A549 (cell line): ENCODE results near the gene NID1.

ENCODE experiments used
- CEBPB ChIP-seq, 2 experiments: fragments of >200 bp in 1 of 2; sonication (Bioruptor Twin) in 1 of 2; formaldehyde crosslinking in 1 of 2; IDR thresholded peaks; 2 replicates each; pipeline ENCODE4 v1.6.1; 2012 to 2016
- CHD2 ChIP-seq: fragments of 150-350 bp; IDR thresholded peaks from 2 replicates; pipeline ENCODE4 v1.6.1; 2014; ENCODE audit warnings: low read length; ENCODE audit not compliant: partially characterized antibody
- CTCF ChIP-seq: fragments of >200 bp; sonication (Bioruptor Twin); formaldehyde crosslinking; IDR thresholded peaks from 3 replicates; pipeline ENCODE4 v1.5.1; 2016
- ESRRA ChIP-seq: fragments of 150-350 bp; IDR thresholded peaks from 2 replicates; pipeline ENCODE4 v1.6.1; 2014; ENCODE audit warnings: mild to moderate bottlenecking, low read length, borderline replicate concordance
- FOSL2 ChIP-seq, 2 experiments: fragments of 450-650 bp in 1 of 2; fragments of >200 bp in 1 of 2; sonication (Bioruptor Twin) in 1 of 2; formaldehyde crosslinking; IDR thresholded peaks; 2 replicates each; pipeline versions ENCODE4 v1.5.0 to v1.6.1; 2016 to 2020; ENCODE audit warnings: mild to moderate bottlenecking in 1 of 2, moderate library complexity in 1 of 2
- HOXA7 ChIP-seq: fragments of 250-450 bp; sonication (Bioruptor Pico); IDR thresholded peaks from 2 replicates; pipeline ENCODE4 v1.5.0; 2020; ENCODE audit warnings: mild to moderate bottlenecking, moderate library complexity
- JUN ChIP-seq, 2 experiments: fragments of >200 bp; sonication (Bioruptor Twin); formaldehyde crosslinking; IDR thresholded peaks; 2 replicates in 1 of 2; 3 replicates in 1 of 2; pipeline ENCODE4 v1.6.1; 2016 to 2017
- KDM5A ChIP-seq: fragments of 200-600 bp; sonication (generic); IDR thresholded peaks from 2 replicates; pipeline ENCODE4 v1.6.1; 2016; ENCODE audit warnings: antibody characterized with exemption, mild to moderate bottlenecking
- MYC ChIP-seq: IDR thresholded peaks from 2 replicates; pipeline ENCODE4 v1.6.1; 2012; ENCODE audit warnings: mild to moderate bottlenecking, inconsistent platforms, low read length, improper control_type of control experiment, borderline replicate concordance
- PBX3 ChIP-seq: IDR thresholded peaks from 2 replicates; pipeline ENCODE4 v1.6.1; 2012
- POLR2A ChIP-seq: IDR thresholded peaks from 2 replicates; pipeline ENCODE4 v1.6.1; 2012; ENCODE audit warnings: mild to moderate bottlenecking, low read length
- SMC3 ChIP-seq: fragments of >200 bp; sonication (Bioruptor Twin); formaldehyde crosslinking; IDR thresholded peaks from 3 replicates; pipeline ENCODE4 v1.6.1; 2018; ENCODE audit warnings: inconsistent platforms

GRCh38 chr1:236070753-236071152 is 5.9 kb upstream of the NID1 start:
- TF ChIP-seq CTCF (no peak), SMC3 (no peak), KDM5A (no peak), CEBPB (IDR thresholded peaks at IDR 0.05) (no peak), ESRRA (no peak), JUN (IDR thresholded peaks at IDR 0.05) (no peak), FOSL2 (IDR thresholded peaks at IDR 0.05) (no peak), FOSL2 (CRISPR knock-in tag; IDR thresholded peaks at IDR 0.05) (no peak), CHD2 (no peak), HOXA7 (no peak), PBX3 (no peak), POLR2A (no peak), MYC (no peak)
